Astrocyte of the cerebellum (primary cell): ENCODE data around the gene ANO7.
A peak's percentile ranks its signal among the peaks of the same experiment; 100 is the strongest.

Experiments used
- DNase-seq: peaks from one replicate; pipeline ENCODE4 v3.0.0-alpha.2; 2011; ENCODE audit warnings: low read depth
- H3K4me3 ChIP-seq: 2 replicates; pipeline ENCODE4 v1.5.1; 2011; ENCODE audit warnings: mild to moderate bottlenecking, low read depth, low read length, moderate library complexity
- in situ Hi-C: cut with HindIII; loops from 2 replicates; pipeline ENCODE4 v1.10.0; 2017; ENCODE audit warnings: low sequenced_read_pairs
- TF ChIP-seq, protein P1 (sequence below): IDR thresholded peaks from 2 replicates; pipeline ENCODE4 v1.5.1; 2012; ENCODE audit warnings: low read length, low read depth, moderate library complexity, mild to moderate bottlenecking; ENCODE audit errors: missing control alignments

The ANO7 gene

GRCh38 chr2:241150660-241151530 is 37.6 kb upstream of the ANO7 start:
- no peak for DNase-seq
- H3K4me3 ChIP-seq = peak overlapping the region; percentile 77
- in situ Hi-C loops = no loop called here
- TF ChIP-seq, protein P1, sequence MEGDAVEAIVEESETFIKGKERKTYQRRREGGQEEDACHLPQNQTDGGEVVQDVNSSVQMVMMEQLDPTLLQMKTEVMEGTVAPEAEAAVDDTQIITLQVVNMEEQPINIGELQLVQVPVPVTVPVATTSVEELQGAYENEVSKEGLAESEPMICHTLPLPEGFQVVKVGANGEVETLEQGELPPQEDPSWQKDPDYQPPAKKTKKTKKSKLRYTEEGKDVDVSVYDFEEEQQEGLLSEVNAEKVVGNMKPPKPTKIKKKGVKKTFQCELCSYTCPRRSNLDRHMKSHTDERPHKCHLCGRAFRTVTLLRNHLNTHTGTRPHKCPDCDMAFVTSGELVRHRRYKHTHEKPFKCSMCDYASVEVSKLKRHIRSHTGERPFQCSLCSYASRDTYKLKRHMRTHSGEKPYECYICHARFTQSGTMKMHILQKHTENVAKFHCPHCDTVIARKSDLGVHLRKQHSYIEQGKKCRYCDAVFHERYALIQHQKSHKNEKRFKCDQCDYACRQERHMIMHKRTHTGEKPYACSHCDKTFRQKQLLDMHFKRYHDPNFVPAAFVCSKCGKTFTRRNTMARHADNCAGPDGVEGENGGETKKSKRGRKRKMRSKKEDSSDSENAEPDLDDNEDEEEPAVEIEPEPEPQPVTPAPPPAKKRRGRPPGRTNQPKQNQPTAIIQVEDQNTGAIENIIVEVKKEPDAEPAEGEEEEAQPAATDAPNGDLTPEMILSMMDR = no peak

DNA sequence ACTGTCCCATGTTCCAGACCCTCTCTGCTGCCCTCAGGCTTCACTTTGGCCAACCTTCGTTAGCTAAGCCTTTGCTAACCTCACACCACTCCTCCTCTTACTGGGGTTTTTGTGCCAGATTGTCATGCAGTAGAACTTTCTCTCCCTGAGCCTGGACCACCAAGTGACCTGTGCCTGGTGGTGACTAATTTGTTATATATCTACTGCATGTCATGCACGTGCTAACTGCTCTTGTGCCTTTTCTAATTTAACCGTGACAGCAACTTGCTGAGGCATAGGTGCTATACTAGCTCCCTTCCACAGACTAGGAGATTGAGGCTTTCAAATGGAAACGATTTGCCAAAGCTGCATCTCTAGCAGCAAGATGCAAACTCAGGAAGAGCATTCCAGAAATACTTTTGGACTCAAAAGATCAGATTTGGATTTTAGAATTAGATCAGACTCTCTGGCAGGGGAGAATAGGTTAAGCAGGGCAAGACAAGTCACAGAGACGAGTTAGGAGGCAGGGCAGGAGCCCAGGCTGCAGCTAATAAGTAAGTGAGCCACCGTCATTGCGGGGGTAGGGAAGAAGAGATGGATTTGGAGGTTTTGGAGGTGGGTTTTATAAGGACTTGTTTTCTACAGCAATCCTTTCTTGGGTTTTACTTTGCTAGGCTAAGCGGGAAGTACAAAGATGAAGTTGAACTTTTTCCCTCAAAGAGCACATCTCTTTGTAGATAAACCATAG is 36.4 kb upstream of the ANO7 start:
- no peak overlapping the region for H3K4me3 ChIP-seq
- TF ChIP-seq, protein P1 = no peak
- in situ Hi-C loops = no loop called here
- DNase-seq = no peak

- in situ Hi-C loops = no loop called here
- no peak overlapping the region for H3K4me3 ChIP-seq
- TF ChIP-seq, protein P1 = no peak
- DNase-seq = no peak
These were observed 34.9 kb upstream of the ANO7 start for GRCh38 chr2:241153616-241154015.

GRCh38 chr2:241154915-241155314 is 33.6 kb upstream of the ANO7 start:
- no peak overlapping the region for H3K4me3 ChIP-seq
- TF ChIP-seq, protein P1 = no peak
- in situ Hi-C loops = no loop called here
- DNase-seq = no peak

GRCh38 chr2:241155936-241156335 is 32.5 kb upstream of the ANO7 start:
- TF ChIP-seq, protein P1 = no peak
- H3K4me3 ChIP-seq = no peak overlapping the region
- DNase-seq = no peak
- in situ Hi-C loops = no loop called here

- in situ Hi-C loops = no loop called here
- TF ChIP-seq, protein P1 = no peak
- H3K4me3 ChIP-seq = no peak overlapping the region
- DNase-seq = no peak
These were observed 31.5 kb upstream of the ANO7 start for GRCh38 chr2:241156971-241157441.
